Suprapubic skin (tissue), 4 donors: ENCODE data around the gene TNFAIP2.
"Not testable (repeated sequence)": the region's sequence is repeated elsewhere in the genome, so short reads cannot be mapped to it uniquely, and the experiment has no call there.

Experiments
- CTCF ChIP-seq, 2 donors: fragments of 200-600 bp in 1 of 2; fragments of 450-650 bp in 1 of 2; sonication (generic) in 1 of 2; IDR thresholded peaks; one replicate each; pipeline ENCODE4 v1.5.1; 2016 to 2019; ENCODE audit warnings: antibody characterized with exemption in 2 of 2, mild to moderate bottlenecking in 1 of 2, moderate library complexity in 1 of 2
- EP300 ChIP-seq: sonication (generic); formaldehyde crosslinking; IDR thresholded peaks from one replicate; pipeline ENCODE4 v1.6.1; 2017; ENCODE audit warnings: antibody characterized with exemption
- POLR2A ChIP-seq, 2 donors: fragments of 450-650 bp; IDR thresholded peaks; one replicate each; pipeline ENCODE4 v1.6.1; 2017; ENCODE audit warnings: antibody characterized with exemption in 2 of 2, mild to moderate bottlenecking in 2 of 2, moderate library complexity in 2 of 2
- POLR2AphosphoS5 ChIP-seq, 3 donors: sonication (generic); formaldehyde crosslinking; IDR thresholded peaks; one replicate each; pipeline ENCODE4 v1.6.1; 2017; ENCODE audit warnings: antibody characterized with exemption in 3 of 3

GRCh38 chr14:103171206-103171605 lies 47.9 kb downstream of the TNFAIP2 start:
- not testable (repeated sequence) for TF ChIP-seq CTCF (IDR thresholded peaks at IDR 0.05); POLR2A (IDR thresholded peaks at IDR 0.05); EP300; POLR2AphosphoS5 (IDR thresholded peaks at IDR 0.05)
